GM12891 (cell line): Measurements from ENCODE around the gene TMEM63B.

Experiments used
- PAX5 ChIP-seq: IDR thresholded peaks from 2 replicates; pipeline ENCODE4 v1.6.1; 2011; ENCODE audit warnings: low read length, moderate library complexity, mild to moderate bottlenecking; ENCODE audit not compliant: insufficient read depth, severe bottlenecking
- POLR2A ChIP-seq: IDR thresholded peaks from 2 replicates; pipeline ENCODE4 v1.6.1; 2011; ENCODE audit warnings: low read depth, low read length, control low read depth
- POLR2AphosphoS5 ChIP-seq: IDR thresholded peaks from 2 replicates; pipeline ENCODE4 v1.6.1; 2011; ENCODE audit warnings: low read depth, low read length, control low read depth
- TAF1 ChIP-seq: IDR thresholded peaks from 2 replicates; pipeline ENCODE4 v1.6.1; 2011; ENCODE audit warnings: low read depth, low read length, control low read depth

- TF ChIP-seq TAF1 (no peak), POLR2A (no peak), POLR2AphosphoS5 (no peak), PAX5 (no peak)
Measured at GRCh38 chr6:44172731-44173500, 45.6 kb downstream of the TMEM63B start.
